ENCODE measurements around the gene FLOT2. TPM values are rescaled to one million over a fixed set of nuclear protein-coding genes. Genes with fewer than 3 reads are reported as not detected.
A peak's percentile ranks its signal among the peaks of the same experiment; 100 is the strongest.
"Not testable (repeated sequence)": the region's sequence is repeated elsewhere in the genome, so short reads cannot be mapped to it uniquely, and the experiment has no call there.

The FLOT2 gene
- total RNA-seq, 1 experiment from 2014 or later, result 27.6 TPM

- DNase-seq (ENCODE audit: low read depth), result no peak
Observed at GRCh38 chr17:28873839-28874238, 23.7 kb downstream of the FLOT2 start.

- DNase-seq (ENCODE audit: low read depth), result no peak
Observed at GRCh38 chr17:28871056-28871579, 26.4 kb downstream of the FLOT2 start.

GRCh38 chr17:28867276-28867675 lies 30.3 kb downstream of the FLOT2 start:
- no peak for DNase-seq (ENCODE audit: low read depth)

GRCh38 chr17:28865946-28866752 lies 31.4 kb downstream of the FLOT2 start:
- no peak for DNase-seq (ENCODE audit: low read depth)

- no peak for DNase-seq (ENCODE audit: low read depth)
Observed at GRCh38 chr17:28864991-28865849, 32.3 kb downstream of the FLOT2 start.

GRCh38 chr17:28863953-28864352 lies 33.6 kb downstream of the FLOT2 start:
- DNase-seq (ENCODE audit: low read depth), result no peak

- no peak for DNase-seq (ENCODE audit: low read depth)
Observed at GRCh38 chr17:28862561-28862960, 35.0 kb downstream of the FLOT2 start.

GRCh38 chr17:28861393-28862203 lies 35.9 kb downstream of the FLOT2 start:
- no peak for DNase-seq (ENCODE audit: low read depth)

GRCh38 chr17:28860363-28860808 lies 37.1 kb downstream of the FLOT2 start:
- DNase-seq (ENCODE audit: low read depth), result no peak

GRCh38 chr17:28858801-28859355 lies 38.7 kb downstream of the FLOT2 start:
- DNase-seq (ENCODE audit: low read depth), result no peak

GRCh38 chr17:28857905-28858800 lies 39.4 kb downstream of the FLOT2 start:
- no peak for DNase-seq (ENCODE audit: low read depth)

- no peak for DNase-seq (ENCODE audit: low read depth)
Observed at GRCh38 chr17:28856028-28856574, 41.4 kb downstream of the FLOT2 start.

- DNase-seq (ENCODE audit: low read depth), result no peak
Observed at GRCh38 chr17:28855336-28855679, 42.2 kb downstream of the FLOT2 start.

- DNase-seq (ENCODE audit: low read depth), result peak; percentile 84
Observed at GRCh38 chr17:28854457-28855335, 42.8 kb downstream of the FLOT2 start, which contains the start of gene ERAL1. ERAL1 (plus strand) TSS chr17:28855016; CDS start chr17:28855035, 19 bp downstream.

- no peak for DNase-seq (ENCODE audit: low read depth)
Observed at GRCh38 chr17:28853295-28853694, 44.2 kb downstream of the FLOT2 start.

- DNase-seq (ENCODE audit: low read depth), result peak; percentile 16
Observed at GRCh38 chr17:28849281-28849680, 48.3 kb downstream of the FLOT2 start.

- not testable (repeated sequence) for DNase-seq (ENCODE audit: low read depth)
Observed at GRCh38 chr17:28848667-28849066, 48.9 kb downstream of the FLOT2 start.

- DNase-seq (ENCODE audit: low read depth), result not testable (repeated sequence)
Observed at GRCh38 chr17:28846699-28847098, 50.8 kb downstream of the FLOT2 start.

- DNase-seq (ENCODE audit: low read depth), result no peak
Observed at GRCh38 chr17:28846231-28846630, 51.3 kb downstream of the FLOT2 start.
